ENCODE results near the gene RNF144B.
"Not testable (repeated sequence)": the region's sequence is repeated elsewhere in the genome, so short reads cannot be mapped to it uniquely, and the experiment has no call there.

DNA sequence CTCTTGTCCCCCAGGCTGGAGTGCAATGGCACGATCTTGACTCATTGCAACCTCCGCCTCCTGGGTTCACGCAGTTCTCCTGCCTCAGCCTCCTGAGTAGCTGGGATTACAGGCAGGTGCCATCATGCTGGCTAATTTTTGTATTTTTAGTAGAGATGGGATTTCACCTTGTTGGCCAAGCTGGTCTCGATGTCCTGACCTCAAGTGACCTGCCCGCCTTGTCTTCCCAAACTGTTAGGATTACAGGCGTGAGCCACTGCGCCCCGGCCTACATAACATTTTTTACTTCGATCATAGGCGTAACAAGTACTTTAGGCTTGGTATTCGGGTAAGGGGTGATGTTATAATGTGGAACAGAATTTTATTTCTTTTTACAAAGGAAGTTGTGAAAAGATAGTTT, 22.5 kb downstream of the RNF144B start:
- TF ChIP-seq, protein P1, sequence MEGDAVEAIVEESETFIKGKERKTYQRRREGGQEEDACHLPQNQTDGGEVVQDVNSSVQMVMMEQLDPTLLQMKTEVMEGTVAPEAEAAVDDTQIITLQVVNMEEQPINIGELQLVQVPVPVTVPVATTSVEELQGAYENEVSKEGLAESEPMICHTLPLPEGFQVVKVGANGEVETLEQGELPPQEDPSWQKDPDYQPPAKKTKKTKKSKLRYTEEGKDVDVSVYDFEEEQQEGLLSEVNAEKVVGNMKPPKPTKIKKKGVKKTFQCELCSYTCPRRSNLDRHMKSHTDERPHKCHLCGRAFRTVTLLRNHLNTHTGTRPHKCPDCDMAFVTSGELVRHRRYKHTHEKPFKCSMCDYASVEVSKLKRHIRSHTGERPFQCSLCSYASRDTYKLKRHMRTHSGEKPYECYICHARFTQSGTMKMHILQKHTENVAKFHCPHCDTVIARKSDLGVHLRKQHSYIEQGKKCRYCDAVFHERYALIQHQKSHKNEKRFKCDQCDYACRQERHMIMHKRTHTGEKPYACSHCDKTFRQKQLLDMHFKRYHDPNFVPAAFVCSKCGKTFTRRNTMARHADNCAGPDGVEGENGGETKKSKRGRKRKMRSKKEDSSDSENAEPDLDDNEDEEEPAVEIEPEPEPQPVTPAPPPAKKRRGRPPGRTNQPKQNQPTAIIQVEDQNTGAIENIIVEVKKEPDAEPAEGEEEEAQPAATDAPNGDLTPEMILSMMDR (IDR thresholded peaks at IDR 0.05): not testable (repeated sequence)
- not testable (repeated sequence) for TF ChIP-seq POLR2A (IDR thresholded peaks at IDR 0.05)
